Activated T-cell treated with anti-CD3 and anti-CD28 coated beads for 24 hours (primary cell): ENCODE results near the gene TBC1D9B.

ENCODE experiments used
- DNase-seq: peaks from one replicate; pipeline ENCODE4 v3.0.0-alpha.2; 2020; ENCODE audit warnings: low read depth

Gene TBC1D9B

DNA sequence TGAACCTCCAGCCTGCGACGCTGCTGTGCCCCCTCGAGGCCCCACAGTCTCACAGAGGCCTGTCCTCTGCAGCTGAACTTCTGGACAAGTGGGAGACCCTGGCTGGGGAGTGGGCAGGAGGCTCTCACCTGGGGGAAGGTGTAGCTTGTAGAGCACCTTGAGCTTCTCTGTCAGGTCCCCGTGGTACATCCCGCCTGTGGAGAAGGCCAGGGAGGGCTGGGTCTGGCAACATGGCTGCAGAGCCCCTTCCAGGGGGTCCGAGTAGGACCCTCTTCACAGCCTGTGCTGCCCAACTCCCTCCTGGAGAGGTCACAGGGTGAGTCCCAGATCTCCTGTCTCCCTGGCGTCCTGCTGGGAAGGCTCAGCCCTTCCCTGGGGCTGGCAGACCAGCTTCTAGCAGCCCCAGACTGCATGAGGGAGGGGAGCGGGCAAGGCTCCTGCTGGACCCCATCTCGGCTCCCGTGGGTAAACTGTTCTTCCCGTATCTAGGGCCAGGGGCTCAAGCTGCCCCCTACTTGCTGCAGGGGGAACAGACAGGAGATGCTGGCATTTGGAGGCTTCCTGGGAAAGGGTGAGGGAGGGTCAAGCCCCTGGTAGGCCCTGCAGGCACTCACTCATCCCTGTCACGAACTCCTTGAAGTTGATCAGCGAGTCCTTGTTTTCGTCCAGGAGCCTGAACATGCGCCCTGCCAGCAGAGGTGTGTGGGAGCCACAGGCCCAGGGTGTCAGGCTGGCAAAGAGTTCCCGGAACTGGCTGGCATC lies 37.9 kb downstream of the TBC1D9B start:
- DNase-seq = no peak

DNA sequence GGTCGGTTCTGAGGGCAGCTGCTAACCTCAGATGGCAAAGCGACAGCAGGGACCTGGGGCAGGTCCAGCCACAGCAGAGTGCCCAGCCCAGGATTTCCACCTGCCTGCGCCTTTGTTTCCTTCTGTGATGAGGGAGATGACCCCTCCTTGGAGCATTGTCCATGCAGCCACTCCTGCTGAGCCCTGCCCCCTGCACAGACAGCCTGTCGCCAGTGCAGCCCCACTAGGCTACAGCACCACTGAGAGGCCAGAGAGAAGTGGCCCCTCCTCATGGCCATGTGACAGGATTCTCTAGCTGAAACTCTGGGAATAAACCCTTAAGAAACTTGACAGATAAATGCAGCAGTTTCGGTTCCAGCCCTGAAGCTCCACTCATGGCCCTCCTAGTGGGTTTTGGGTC lies 38.6 kb downstream of the TBC1D9B start:
- no peak for DNase-seq

DNA sequence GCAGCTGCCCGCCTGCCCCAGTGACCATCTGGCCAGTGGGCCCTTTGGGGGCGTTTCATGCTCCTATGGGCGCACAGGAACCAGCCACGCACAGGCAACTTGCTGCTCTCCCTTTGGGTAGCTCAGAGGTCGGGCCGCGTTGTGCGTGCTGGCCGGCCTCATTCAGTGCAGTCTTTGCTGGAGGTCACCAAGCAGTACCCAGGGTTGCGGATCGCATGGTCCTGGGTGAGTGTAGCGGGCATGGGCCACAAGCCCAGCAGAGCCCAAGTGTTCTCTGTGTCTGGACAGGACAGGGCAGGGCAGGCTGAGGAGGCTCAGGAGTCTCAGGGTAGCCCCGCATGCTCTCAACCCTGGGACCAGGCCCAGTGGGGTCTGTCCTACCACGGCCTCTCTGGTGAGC lies 39.2 kb downstream of the TBC1D9B start:
- no peak for DNase-seq

DNA sequence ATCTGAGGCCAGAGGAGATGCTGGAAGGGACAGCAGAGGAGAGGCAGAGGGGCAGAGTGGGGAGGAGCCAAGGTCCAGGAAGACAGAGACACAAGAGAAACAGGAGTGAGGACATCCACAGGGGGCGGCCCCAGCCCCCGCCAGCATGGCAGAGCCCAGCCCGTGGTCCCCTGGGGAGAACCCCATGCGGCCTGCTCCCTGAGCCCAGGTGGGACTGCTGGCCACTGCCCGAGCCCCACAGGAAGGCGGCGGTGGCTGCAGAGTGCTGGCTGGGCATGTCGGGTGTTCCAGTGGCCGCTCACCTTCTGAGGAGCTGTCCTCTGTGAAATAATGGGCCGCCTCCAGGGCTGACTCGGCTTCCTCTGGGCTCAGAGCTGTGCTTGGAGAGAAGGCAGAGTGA lies 40.2 kb downstream of the TBC1D9B start:
- DNase-seq = no peak

DNA sequence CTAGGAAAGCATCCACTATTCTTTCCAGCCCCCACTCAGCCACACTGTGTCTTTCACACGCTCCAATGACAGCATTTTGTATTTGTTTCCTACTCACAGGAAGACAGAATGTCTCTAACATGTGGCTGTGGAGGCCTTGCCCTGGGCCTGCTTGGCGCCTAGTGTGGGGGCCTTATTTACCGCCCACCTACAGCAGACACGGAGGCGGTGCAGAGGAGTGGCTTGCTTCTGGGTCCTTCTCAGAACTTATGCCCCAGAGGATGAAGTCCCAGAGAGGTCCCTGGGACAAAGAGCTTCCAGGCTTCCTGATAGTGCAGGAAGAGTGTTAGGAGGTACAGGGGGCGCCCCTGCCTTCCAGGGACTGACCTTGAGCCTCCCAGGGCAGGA lies 40.6 kb downstream of the TBC1D9B start:
- DNase-seq = no peak

DNA sequence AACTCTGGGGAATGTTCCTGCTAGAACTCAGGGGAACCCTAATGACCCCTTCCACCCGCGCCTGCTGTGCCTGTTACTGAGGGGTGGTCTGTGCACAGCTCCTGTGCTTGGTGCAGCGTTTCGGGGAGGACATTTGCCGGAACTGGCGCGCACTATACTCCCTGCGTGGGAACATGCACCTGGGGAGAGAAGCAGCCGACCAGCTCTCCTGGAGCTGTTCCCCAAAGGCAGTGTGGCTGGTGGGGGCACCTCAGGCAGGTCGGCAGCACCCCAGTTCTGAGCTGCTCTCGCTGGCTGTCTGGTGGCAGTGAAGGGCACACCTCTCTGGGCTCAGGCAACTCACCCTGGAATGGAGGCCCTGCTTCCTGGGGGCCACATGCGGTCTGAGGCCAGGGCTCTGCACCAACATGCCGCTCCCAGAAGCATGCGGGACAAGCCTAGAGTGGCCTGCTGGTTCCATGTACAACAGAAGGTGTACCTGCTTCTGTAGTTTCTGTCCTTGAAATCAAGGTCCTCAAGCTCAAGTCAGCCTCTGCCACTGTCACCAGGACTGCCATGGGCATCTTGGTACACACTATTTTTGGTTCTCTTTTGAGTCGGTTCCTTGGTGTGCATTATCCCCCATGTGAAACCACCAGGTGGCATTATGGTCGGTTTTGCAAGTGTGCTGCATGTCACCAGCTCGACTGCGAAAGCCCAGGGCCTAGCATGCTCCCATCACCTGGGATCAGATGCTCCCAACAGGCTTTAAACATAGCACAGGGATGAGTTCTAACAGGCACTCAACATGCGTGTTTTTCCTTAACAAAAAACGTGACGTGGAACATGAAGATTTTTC lies 41.2 kb downstream of the TBC1D9B start:
- DNase-seq = peak; percentile 13

DNA sequence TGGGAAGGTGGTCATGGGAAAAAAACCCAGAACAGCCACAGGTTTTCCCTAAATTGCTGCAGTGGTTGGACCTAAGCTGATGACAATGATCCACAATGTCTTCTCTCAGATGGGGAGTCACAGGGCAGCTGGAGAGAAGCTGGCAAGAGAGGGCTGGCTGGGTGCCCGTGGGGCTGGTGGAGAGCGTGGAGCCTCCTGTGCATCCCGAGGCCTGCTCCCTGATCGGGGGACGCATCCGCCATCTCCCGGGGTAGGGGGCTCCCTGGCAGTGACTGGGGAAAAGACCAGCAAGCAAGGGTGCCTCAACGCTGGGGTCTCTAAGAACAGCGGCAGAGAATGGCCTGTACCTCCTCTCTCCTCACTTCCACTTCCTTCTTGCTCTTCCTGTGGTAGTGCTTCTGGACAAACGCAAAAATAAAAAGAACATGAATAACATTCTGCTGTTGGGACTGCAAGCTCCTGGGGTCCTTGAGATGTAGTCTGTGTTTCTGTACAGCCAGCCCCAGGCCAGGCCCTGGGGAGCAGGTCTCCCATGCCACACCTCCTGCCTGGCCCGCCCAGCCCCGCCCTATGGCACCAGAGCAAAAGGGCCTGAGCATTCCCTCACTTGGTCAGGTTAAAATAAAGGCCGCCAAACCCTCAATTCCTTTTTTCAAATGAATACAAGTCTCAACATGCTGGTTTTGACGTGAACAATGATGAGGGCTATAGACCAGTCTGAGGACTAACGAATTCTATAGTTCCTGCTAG lies 42.0 kb downstream of the TBC1D9B start:
- DNase-seq = no peak

DNA sequence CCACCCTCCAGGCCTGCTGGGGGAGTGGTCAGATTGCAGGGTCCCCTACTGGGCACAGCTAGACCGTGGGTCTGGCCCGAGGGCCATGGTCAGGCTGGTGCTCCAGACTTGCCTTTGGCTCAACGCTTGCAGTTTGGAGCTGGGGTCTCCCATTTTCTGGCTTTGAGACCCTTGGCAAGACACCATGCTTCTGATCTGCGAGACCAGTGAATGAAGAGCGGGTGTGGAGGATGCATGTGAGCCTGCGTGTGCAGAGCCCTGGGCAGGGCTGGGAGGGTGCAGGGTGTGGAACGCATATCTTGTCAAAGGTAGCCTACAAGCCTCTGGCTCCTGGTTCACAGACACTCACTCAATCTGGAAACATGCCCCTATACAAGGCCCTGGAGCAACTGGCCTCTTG lies 43.0 kb downstream of the TBC1D9B start:
- no peak for DNase-seq

DNA sequence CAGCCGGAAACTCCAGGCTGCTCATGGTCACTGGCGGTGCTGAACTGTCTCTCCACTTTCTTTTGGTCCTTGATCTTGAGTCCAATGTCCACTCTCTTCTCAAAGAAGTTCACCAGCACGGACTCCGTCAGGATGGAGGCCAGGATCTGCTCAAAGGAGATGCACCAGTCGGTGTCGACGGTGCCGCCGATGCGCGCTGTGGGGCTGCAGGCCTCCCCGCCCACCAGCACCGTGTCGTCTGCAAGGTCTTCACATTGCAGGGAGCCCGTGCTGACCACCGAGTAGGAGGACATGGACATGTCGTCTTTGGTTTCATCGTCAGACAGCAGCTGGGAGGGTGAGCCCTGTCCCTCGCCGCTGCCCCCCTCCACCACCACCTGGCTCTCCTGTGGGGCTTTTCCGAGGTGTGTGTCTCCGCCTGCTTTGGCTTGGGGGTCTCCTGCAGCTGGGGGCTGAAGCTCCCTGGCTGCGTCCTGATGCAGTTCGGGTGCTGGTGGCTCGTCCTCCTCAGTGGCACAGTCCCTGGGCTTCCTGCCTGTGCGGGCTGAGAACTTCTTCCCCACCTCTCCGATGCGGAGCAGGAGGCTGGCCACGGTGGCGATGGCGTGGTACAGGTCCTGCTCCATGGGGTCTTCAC lies 44.1 kb downstream of the TBC1D9B start:
- no peak for DNase-seq

DNA sequence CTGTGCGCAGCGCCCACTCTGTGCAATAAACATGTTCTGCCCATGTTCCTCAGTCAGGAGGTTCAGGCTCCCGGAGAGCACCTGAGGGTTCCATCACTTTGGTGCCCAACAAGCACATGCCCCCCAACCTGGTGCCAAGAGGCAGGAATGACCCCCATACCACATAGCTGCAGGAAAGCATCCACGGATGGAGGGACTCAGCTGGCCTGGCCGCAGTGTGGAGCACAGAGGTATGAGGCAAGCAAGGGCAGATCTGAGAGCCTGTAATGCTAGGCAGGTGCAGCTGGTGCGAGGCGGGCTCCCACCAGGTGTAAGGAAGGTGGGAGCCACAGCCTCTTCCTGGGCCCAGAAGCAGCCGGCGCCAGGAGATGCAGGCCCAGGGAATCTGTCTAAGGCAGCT lies 44.8 kb downstream of the TBC1D9B start:
- DNase-seq = no peak

DNA sequence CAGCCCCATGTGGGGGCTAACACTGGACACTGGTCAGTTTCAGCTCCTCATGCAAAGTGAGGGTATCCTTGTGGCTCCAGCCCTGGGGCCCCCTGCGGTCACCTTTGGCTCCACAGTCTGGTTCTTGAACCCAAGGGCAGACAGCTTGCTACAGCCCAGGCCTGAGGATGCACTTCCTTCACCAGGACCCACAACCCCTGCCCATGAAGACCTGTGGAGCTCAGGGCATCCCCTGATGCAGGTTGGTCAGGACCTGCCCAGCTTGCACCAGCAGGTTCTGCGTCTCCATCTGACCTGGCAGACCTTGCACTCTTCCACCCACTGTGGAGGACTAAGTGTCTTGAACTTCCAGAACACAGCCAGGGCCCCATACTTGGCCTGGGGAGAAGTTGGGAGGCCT lies 45.4 kb downstream of the TBC1D9B start:
- no peak for DNase-seq

DNA sequence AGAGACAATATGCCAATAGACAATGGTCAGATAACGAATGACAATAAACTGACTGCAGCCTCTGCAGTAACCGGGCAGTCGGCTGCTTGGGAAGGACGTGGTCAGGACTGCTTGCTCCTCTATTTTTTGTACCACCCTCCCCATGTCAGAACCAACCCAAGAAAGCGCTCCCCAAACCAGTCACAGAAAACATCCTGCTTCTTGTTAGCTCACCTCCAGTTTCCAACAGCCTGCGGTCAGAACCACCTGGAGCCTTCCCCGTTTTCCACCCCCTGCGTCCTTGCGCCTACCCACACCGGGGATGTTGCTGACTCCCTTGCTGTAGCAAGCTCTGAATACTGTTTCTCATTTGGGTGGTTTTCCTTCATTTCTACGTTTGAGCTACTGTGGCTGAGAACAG lies 47.4 kb downstream of the TBC1D9B start:
- DNase-seq = no peak

DNA sequence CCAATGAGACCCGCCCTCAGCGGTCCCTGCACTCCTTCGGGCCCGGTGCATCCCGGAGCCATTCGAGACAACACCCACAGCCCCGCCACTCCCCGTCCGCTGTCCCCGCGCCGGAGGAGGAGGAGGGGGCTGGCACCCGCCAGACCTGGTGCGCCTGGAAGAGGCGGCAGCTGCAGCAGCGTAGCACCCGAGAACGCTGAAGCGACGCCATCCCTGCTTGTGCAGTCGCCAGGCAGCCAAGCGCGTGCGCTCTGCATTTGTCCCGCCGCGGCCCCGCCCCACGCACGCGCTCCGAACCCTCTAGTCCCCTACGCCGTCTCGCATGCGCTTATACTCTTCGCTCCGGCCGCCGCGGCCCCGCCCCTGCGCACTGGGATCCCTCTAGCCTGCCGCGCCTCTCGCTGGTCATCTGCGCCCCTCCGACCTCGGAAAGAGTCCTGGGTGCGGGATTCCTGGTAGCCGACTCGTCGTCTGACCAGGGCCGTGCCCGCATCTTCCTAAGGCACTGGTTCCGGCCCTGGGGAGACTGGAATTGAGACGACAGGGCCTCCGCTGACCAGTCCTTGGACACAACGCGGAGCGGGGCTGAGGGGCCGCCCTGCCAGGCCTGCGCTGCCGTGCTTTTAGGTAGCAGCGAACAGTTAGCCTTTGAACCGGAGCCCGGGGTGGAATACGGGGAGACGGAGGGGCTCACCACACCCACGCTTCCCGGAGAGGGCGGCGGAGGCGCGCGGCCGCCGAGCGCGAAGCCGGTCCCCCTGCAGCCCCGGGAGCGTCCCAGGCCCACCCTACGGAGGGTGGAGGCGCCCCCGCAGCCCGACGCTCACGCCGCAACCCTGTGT lies 48.9 kb downstream of the TBC1D9B start, which contains the start of gene MRNIP:
MRNIP (minus strand) TSS at position 232 of the 842 bp plus-strand sequence; CDS start at position 211, 21 bp downstream.
- DNase-seq = peak; percentile 90

DNA sequence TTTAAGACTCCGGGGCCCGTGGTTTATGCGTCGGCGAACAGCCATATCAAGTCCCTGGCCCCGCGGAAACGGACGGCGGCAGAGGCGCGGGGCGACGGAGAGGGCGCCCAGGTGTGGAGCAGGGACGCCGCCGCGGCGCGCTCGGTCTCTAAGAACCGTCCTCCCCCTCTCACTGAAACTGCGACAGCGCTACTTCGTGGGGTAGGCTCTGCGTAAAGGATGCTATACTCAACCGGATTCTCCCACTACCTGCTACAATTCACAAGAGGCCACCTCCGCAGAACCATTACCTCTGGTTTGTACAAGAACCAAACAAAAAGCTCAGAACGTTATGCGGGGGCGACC lies 49.5 kb downstream of the TBC1D9B start:
- no peak for DNase-seq

DNA sequence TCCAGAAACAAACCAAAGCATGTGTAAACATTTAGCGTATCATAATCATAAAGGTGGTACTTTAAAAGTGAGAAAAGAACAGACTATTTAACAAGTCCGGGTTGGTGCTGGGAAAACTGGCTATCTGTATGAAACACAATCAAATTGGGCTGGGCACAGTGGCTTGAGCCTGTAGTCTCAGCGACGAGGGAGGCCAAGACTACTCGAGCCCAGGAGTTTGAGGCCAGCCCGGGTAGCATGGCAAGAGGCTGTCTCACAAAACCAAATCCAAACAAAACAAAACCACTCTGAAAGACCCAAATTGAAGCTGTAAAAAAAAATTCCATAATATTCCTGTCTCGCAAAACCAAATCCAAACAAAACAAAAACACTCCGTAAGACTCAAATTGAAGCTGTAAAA lies 53.3 kb downstream of the TBC1D9B start:
- DNase-seq = no peak

DNA sequence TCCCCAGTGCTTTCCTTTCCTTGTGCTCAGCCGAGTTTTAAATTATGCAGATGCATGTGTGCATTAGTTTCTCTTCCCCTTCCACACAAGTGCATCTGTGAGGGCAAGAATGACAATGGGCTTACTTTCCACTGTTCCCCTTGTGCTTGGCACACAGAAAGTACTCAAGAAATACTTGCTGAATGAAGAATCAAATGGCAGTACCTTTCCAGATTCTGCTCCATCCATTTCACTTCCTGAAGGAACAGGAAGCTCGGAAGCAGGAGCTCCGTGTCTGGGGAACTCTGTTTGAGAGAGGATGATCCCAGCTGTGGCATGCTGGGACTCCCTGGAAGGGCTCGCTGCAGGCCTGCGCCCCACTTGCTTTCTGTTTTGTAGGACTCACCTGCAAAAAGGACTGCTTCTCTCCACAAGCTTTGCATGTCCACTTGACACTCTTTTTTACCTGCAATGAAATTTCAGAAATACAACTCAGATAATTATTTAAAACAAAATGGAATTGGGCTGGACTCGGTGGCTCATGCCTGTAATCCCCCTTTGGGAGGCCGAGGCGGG lies 54.6 kb downstream of the TBC1D9B start:
- DNase-seq = no peak

DNA sequence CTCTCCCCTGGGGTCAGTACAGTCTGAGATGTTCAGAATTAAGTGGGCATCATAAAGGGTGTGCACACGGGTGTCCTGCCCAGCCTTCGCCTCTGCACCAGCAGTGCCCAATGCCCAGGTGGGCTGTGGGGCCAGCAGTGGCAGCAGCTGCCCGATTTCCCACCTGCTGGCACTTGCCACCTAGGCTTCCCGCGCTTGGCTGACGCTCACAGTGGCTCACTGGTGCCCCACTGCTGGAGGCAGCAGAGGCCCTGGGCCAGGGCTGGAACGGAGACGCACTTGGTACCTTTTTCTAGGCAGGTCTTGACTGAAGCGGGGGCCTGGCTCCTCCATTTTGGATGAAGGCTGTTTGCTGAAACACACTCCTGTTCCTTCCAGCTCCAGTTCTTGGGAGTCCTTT lies 66.1 kb downstream of the TBC1D9B start:
- DNase-seq = no peak

DNA sequence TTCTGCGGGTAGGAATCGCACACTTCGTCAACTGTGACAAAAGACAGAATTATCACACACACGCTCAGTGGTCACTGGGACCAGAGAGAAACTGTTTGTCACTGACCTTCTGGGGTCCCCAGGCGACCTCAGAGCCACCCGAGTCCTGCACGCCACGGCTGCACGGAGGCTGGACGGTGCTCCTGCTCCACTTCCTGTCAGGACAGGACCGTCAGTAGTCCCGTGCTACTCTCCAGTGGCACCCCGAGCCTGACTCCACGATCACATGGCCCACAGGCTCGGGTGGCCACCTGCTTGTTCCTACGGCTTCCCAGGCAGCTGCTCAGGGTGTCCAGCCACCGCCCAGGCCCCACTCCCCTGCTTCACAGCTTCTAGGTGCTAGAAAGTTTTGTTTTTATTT lies 66.9 kb downstream of the TBC1D9B start:
- DNase-seq = no peak

DNA sequence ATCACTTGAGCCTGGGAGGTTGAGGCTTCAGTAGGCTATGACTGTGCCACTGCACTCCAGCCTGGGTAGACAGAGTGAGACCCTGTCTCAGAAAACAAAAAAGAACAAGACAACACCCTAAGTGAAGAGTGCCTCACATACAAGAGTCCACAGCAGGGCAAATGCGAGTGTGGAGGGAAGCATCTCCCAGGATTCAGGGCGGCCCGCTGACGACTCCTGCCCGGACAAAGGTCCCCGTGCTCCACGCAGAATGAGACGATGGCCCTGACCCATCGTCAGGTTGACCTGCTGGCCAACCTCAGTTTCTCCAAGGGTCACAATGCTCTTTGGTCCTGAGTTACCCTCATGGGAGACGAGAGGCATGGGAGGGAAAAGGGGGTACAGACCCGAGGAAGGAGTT lies 67.4 kb downstream of the TBC1D9B start:
- DNase-seq = no peak

DNA sequence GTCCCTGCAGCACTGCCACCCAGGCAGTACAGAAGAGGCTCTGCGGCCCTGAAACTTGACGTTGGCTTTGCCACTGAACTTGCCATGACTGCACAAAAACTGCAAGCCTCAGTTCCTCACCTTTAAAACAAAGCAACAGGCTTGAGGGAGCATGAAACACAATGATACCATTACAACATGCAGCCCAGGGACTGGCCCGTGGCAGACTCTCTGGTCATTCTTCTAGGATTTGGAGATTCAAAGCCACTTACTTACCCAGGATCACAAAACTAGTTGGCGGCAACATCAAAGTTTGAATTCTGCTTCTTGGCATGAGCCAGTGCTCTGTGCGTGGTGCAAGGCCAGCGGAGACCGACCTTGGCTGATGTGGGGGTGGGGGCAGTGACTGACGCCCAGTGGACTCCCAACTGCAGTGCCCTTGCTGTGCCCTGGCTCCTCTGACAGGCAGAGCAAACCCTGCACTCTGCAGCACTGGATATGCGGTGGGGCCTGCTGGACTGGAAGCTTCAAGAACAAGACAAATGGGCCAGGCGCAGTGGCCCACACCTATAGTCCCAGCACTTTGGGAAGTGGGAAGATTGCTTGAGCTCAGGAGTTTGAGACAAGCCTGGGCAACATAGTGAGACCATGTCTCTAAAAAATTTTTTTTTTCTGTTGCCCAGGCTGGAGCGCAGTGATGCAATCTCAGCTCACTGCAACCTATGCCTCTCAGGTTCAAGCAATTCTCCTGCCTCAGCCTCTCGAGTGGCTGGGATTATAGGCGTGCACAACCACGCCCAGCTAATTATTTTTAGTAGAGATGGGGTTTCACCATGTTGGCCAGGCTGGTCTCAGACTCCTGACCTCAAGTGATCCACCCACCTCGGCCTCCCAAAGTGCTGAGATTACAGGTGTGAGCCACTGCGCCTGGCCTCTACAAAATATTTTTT lies 68.1 kb downstream of the TBC1D9B start:
- no peak for DNase-seq
